Testis (tissue), 2 donors: ENCODE measurements around the gene DTHD1.

Source experiments
- CTCF ChIP-seq, 3 experiments: fragments of 450-650 bp in 2 of 3; fragments of 200-600 bp in 1 of 3; sonication (generic) in 1 of 3; IDR thresholded peaks; one replicate each; pipeline ENCODE4 v1.5.1; 2016 to 2019; ENCODE audit warnings: antibody characterized with exemption in 3 of 3, mild to moderate bottlenecking in 2 of 3, moderate library complexity in 1 of 3
- POLR2A ChIP-seq: fragments of 450-650 bp; IDR thresholded peaks from one replicate; pipeline ENCODE4 v1.6.1; 2017; ENCODE audit warnings: antibody characterized with exemption, mild to moderate bottlenecking, moderate library complexity

GRCh38 chr4:36391411-36391810 lies 110.0 kb downstream of the DTHD1 start:
- no peak for TF ChIP-seq CTCF (IDR thresholded peaks at IDR 0.05)
- no peak for TF ChIP-seq POLR2A
